ENCODE data around the gene ABCA1.
A peak's percentile ranks its signal among the peaks of the same experiment; 100 is the strongest.
"Not testable (repeated sequence)": the region's sequence is repeated elsewhere in the genome, so short reads cannot be mapped to it uniquely, and the experiment has no call there.

The ABCA1 gene

DNA sequence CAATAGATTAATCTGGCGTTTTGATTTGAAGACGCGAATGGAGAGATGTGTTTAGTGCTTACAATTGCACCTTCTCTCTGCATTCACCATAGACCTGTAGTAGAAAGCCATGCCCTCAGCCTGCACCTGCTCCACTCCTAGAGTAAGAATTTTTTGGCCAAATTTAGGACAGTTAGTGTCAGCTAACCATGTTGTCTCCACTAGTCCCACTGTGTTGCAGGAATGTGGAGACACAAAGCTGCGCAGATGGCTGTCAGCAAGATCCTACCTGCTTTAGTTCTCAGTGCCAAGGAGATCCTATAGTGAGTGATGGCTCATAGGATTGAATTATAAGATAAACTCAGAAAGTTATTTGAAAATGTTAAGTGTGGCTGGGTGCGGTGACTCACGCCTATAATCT lies 35.1 kb upstream of the ABCA1 start:
- H3K36me3 Mint-ChIP-seq (ENCODE audit: low read depth): no peaks in the 10 kb centered on the region
- H3K27ac Mint-ChIP-seq: no peak overlapping the region
- peaks cover 15% of the 10 kb centered on the region for H3K4me1 Mint-ChIP-seq (ENCODE audit: low read depth)
- DNase-seq (ENCODE audit: low spot score): no peak
- H3K4me3 Mint-ChIP-seq: no peak overlapping the region
- no peaks in the 10 kb centered on the region for H3K9me3 Mint-ChIP-seq
- H3K27me3 Mint-ChIP-seq (ENCODE audit: low read depth): peaks cover 2% of the 10 kb centered on the region

GRCh38 chr9:104961701-104962359 lies 33.9 kb upstream of the ABCA1 start:
- Mint-ChIP-seq H3K4me1 (ENCODE audit: low read depth) (peaks cover 13% of the 10 kb centered on the region), H3K27ac (no peak overlapping the region)

DNA sequence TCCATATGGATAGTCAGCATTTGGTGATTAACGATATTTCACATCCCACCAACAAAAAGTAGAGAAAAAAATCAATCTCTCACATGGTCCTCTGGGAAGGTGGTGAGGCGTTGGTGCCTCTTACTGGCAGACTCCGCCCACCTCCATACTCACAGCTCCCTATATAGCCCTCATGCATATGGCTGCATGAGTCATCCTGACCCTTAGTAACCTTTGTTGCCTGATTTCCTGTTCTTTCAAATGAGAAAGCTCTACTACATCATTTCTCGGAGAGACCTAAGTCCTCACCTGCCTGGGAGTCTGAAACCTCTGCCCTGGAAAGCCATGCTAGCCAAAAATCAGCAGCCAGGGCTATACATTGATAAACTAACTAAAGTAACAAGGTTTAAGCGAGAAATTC lies 33.3 kb upstream of the ABCA1 start:
- no peaks in the 10 kb centered on the region for H3K36me3 Mint-ChIP-seq (ENCODE audit: low read depth)
- H3K4me3 Mint-ChIP-seq: no peak overlapping the region
- H3K27ac Mint-ChIP-seq: peak overlapping the region; percentile 2
- peaks cover 2% of the 10 kb centered on the region for H3K27me3 Mint-ChIP-seq (ENCODE audit: low read depth)
- peaks cover 13% of the 10 kb centered on the region for H3K4me1 Mint-ChIP-seq (ENCODE audit: low read depth)
- peak; percentile 54 for DNase-seq (ENCODE audit: low spot score)
- H3K9me3 Mint-ChIP-seq: no peaks in the 10 kb centered on the region

More at GRCh38 chr9:104961701-104962359, 33.9 kb upstream of the ABCA1 start:
- no peak for DNase-seq (ENCODE audit: low spot score)
- Mint-ChIP-seq H3K9me3 (no peaks in the 10 kb centered on the region), H3K4me3 (no peak overlapping the region), H3K27me3 (ENCODE audit: low read depth) (peaks cover 2% of the 10 kb centered on the region), H3K36me3 (ENCODE audit: low read depth) (no peaks in the 10 kb centered on the region)

DNA sequence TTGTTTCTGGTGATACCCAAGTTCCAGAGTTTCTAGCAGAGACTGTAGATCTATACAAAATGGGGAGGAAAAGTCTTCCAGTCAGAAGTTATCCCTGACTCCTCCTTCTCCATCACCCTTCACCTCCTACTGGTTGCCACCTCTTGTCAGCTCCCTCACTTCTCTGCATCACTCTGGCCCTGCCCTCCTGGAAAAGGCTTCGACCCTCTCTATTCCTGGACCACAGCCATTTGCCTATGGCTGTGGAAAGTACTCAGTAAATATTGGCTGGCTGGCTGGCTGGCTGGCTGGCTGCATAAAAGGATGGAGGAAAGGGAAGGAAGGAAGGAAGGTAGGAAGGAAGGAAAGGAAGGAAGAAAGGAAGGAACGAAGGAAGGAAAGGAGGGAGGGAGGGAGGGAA lies 32.7 kb upstream of the ABCA1 start:
- H3K4me1 Mint-ChIP-seq (ENCODE audit: low read depth): peaks cover 13% of the 10 kb centered on the region
- no peak overlapping the region for H3K27ac Mint-ChIP-seq
- H3K27me3 Mint-ChIP-seq (ENCODE audit: low read depth): peaks cover 2% of the 10 kb centered on the region
- no peaks in the 10 kb centered on the region for H3K9me3 Mint-ChIP-seq
- H3K36me3 Mint-ChIP-seq (ENCODE audit: low read depth): no peaks in the 10 kb centered on the region
- no peak for DNase-seq (ENCODE audit: low spot score)
- H3K4me3 Mint-ChIP-seq: no peak overlapping the region

DNA sequence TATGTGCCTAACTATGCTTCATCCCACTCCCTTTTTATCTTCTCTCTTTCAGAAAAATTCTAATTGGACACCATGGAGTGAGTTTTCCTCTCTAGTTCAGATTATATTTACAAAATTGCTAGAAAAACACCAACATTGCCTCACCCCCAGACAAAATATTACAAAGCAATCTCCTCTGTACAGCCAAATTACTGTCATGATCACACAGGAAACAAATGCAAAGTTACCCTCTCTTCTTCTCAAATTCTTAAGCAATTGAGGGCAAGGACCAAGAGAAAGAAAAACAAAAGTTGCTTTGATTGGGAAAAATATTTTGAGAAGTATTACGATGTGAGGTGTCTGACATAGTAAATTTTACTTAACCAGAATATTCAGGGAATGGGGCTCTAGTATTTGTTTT lies 30.8 kb upstream of the ABCA1 start:
- Mint-ChIP-seq H3K27me3 (ENCODE audit: low read depth) (peaks cover 4% of the 10 kb centered on the region), H3K36me3 (ENCODE audit: low read depth) (no peaks in the 10 kb centered on the region), H3K4me1 (ENCODE audit: low read depth) (peaks cover 13% of the 10 kb centered on the region), H3K27ac (no peak overlapping the region), H3K9me3 (no peaks in the 10 kb centered on the region), H3K4me3 (no peak overlapping the region)
- DNase-seq (ENCODE audit: low spot score): no peak

- H3K9me3 Mint-ChIP-seq; H3K36me3 Mint-ChIP-seq (ENCODE audit: low read depth); H3K27me3 Mint-ChIP-seq (ENCODE audit: low read depth); DNase-seq (ENCODE audit: low spot score); H3K27ac Mint-ChIP-seq; H3K4me3 Mint-ChIP-seq: not testable (repeated sequence)
- H3K4me1 Mint-ChIP-seq (ENCODE audit: low read depth): peaks cover 13% of the 10 kb centered on the region
These were observed 30.1 kb upstream of the ABCA1 start for GRCh38 chr9:104958006-104958405.

GRCh38 chr9:104951487-104951886 lies 23.5 kb upstream of the ABCA1 start:
- Mint-ChIP-seq H3K4me3 (no peak overlapping the region), H3K9me3 (no peaks in the 10 kb centered on the region), H3K27me3 (ENCODE audit: low read depth) (peaks cover 5% of the 10 kb centered on the region), H3K4me1 (ENCODE audit: low read depth) (no peaks in the 10 kb centered on the region), H3K36me3 (ENCODE audit: low read depth) (no peaks in the 10 kb centered on the region), H3K27ac (no peak overlapping the region)
- DNase-seq (ENCODE audit: low spot score): no peak

- Mint-ChIP-seq H3K27ac (no peak overlapping the region), H3K27me3 (ENCODE audit: low read depth) (peaks cover 5% of the 10 kb centered on the region), H3K4me1 (ENCODE audit: low read depth) (no peaks in the 10 kb centered on the region), H3K4me3 (no peak overlapping the region), H3K36me3 (ENCODE audit: low read depth) (no peaks in the 10 kb centered on the region), H3K9me3 (no peaks in the 10 kb centered on the region)
- no peak for DNase-seq (ENCODE audit: low spot score)
These were observed 22.9 kb upstream of the ABCA1 start for GRCh38 chr9:104950838-104951237.

DNA sequence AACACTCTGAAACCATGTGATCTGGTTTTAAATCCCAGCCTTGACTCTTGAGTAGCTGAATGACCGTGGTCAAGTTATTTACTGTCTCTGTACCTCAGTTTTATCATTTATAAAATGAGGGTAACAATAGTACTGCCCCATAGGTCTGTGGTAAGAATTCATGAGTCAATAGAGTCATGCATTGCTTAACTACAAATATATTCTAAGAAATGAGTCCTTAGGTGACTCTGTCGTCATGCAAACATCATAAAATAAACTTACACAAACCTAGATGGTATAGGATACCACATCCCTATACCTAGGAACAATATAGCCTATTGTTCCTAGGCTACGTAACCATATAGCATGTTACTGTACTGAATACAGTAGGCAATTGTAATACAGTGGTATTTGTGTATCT lies 20.3 kb upstream of the ABCA1 start:
- H3K27ac Mint-ChIP-seq: no peak overlapping the region
- no peaks in the 10 kb centered on the region for H3K4me1 Mint-ChIP-seq (ENCODE audit: low read depth)
- peaks cover 3% of the 10 kb centered on the region for H3K27me3 Mint-ChIP-seq (ENCODE audit: low read depth)
- no peaks in the 10 kb centered on the region for H3K9me3 Mint-ChIP-seq
- H3K4me3 Mint-ChIP-seq: no peak overlapping the region
- H3K36me3 Mint-ChIP-seq (ENCODE audit: low read depth): no peaks in the 10 kb centered on the region
- no peak for DNase-seq (ENCODE audit: low spot score)

DNA sequence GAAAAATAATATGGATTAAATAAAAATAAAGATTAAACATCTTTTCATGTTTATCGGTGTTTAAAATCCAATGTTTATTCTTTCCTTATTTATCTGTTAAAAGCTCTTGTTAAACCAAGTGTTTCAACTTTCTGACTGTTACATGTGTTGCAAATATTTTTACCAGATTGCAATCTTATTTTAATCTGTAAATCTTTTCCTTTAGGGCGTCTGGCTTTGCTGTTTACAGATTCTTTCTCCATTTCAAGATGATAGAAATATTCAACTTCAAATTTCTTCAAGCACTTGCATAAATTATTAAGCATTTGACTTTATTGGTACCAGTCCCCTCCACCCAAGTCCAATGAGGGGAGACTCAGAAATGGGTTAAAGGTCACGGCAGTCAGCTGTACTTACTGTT lies 16.9 kb upstream of the ABCA1 start:
- no peaks in the 10 kb centered on the region for H3K36me3 Mint-ChIP-seq (ENCODE audit: low read depth)
- H3K4me3 Mint-ChIP-seq: no peak overlapping the region
- no peak for DNase-seq (ENCODE audit: low spot score)
- no peak overlapping the region for H3K27ac Mint-ChIP-seq
- H3K27me3 Mint-ChIP-seq (ENCODE audit: low read depth): peaks cover 4% of the 10 kb centered on the region
- H3K9me3 Mint-ChIP-seq: no peaks in the 10 kb centered on the region
- H3K4me1 Mint-ChIP-seq (ENCODE audit: low read depth): peaks cover 4% of the 10 kb centered on the region

DNA sequence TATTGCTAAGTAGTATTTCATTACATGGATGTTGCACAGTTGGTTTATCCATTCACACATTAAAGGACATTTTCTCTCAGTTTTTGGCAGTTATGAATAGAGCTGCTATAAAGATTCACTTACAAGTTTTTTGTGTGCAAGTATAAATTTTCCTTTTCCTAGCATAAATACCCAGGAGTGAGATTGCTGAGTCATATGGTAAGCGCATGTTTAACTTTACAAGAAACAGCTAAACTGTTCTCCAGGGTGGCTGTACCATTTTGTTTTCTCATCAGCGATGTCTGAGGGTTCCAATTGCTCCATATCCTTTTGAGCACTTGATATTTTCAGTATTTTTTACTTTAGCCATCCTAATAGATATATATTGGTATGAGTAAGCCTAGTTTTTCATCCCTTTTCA lies 16.4 kb upstream of the ABCA1 start:
- Mint-ChIP-seq H3K27ac (no peak overlapping the region), H3K36me3 (ENCODE audit: low read depth) (no peaks in the 10 kb centered on the region), H3K4me1 (ENCODE audit: low read depth) (peaks cover 4% of the 10 kb centered on the region), H3K9me3 (no peaks in the 10 kb centered on the region), H3K4me3 (no peak overlapping the region), H3K27me3 (ENCODE audit: low read depth) (peaks cover 4% of the 10 kb centered on the region)
- no peak for DNase-seq (ENCODE audit: low spot score)

DNA sequence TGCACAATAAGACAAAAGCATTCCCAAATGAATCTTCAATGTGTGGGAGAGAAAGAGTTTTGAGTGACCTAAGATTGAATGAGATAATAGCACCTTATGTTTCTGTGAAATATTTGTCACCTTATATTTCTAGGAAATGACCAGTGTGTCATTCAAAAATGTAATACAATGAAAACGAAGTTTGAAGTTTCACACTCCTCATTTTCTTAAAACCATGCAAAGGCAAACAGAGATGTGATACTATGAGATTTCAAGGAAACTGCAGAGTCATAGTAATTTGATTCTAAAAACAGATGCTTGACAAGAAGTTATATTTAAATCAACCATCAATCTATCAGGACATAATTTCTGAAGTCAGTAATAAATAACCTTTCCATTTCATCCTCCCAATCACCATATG lies 13.6 kb upstream of the ABCA1 start:
- H3K9me3 Mint-ChIP-seq: no peaks in the 10 kb centered on the region
- H3K36me3 Mint-ChIP-seq (ENCODE audit: low read depth): no peaks in the 10 kb centered on the region
- H3K27me3 Mint-ChIP-seq (ENCODE audit: low read depth): peaks cover 4% of the 10 kb centered on the region
- H3K27ac Mint-ChIP-seq: no peak overlapping the region
- H3K4me1 Mint-ChIP-seq (ENCODE audit: low read depth): peaks cover 4% of the 10 kb centered on the region
- DNase-seq (ENCODE audit: low spot score): no peak
- H3K4me3 Mint-ChIP-seq: no peak overlapping the region

- peaks cover 3% of the 10 kb centered on the region for H3K4me1 Mint-ChIP-seq (ENCODE audit: low read depth)
- peaks cover 12% of the 10 kb centered on the region for H3K27me3 Mint-ChIP-seq (ENCODE audit: low read depth)
- no peaks in the 10 kb centered on the region for H3K36me3 Mint-ChIP-seq (ENCODE audit: low read depth)
- no peak overlapping the region for H3K4me3 Mint-ChIP-seq
- no peaks in the 10 kb centered on the region for H3K9me3 Mint-ChIP-seq
- DNase-seq (ENCODE audit: low spot score): no peak
- no peak overlapping the region for H3K27ac Mint-ChIP-seq
These were observed 8.3 kb upstream of the ABCA1 start for GRCh38 chr9:104936291-104936690.

- H3K27ac Mint-ChIP-seq; DNase-seq (ENCODE audit: low spot score); H3K36me3 Mint-ChIP-seq (ENCODE audit: low read depth); H3K9me3 Mint-ChIP-seq; H3K4me3 Mint-ChIP-seq; H3K4me1 Mint-ChIP-seq (ENCODE audit: low read depth): not testable (repeated sequence)
- H3K27me3 Mint-ChIP-seq (ENCODE audit: low read depth): peaks cover 14% of the 10 kb centered on the region
These were observed 7.5 kb upstream of the ABCA1 start for GRCh38 chr9:104935501-104935810.

DNA sequence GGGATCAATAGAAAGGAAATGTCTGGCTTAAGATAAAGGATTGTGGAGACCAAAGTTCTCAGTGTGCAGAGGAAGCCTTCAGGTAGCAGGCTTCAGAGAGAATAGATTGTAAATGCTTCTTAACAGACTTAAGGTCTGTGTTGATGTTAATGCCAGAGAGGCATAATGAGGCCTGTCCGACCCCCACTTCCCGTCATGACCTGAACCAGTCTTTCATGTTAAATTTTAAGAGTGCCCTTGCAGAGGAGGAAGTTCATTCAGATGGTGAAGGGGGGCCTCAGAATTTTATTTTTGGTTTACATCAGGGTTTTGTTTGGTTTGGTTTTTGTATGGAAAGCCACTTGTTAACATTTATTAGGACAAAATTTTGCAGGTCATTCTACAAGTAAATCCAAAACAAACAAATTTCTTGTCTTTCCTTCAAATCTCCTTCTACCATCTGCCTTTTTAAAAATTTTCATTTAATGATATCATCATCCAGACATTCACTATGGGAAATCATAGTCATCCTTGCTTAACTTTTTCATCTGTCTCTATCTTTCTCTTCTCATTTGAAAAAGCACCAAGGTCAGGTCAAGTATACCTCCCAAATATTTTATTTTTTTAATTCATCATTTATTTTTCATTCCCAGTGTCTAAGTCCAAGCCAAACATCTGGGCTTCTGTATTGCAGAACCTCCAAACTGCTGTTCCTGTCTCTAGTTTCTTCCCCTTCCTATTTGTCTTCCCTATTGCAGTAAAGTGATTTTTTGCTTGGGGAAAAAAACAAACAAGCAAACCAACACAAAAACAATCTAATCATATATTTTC lies 6.9 kb upstream of the ABCA1 start:
- H3K36me3 Mint-ChIP-seq (ENCODE audit: low read depth): no peaks in the 10 kb centered on the region
- H3K4me3 Mint-ChIP-seq: no peak overlapping the region
- no peaks in the 10 kb centered on the region for H3K4me1 Mint-ChIP-seq (ENCODE audit: low read depth)
- no peak for DNase-seq (ENCODE audit: low spot score)
- no peaks in the 10 kb centered on the region for H3K9me3 Mint-ChIP-seq
- no peak overlapping the region for H3K27ac Mint-ChIP-seq
- peaks cover 18% of the 10 kb centered on the region for H3K27me3 Mint-ChIP-seq (ENCODE audit: low read depth)

Data from T-helper 2 cell treated with Interferon-gamma antibody and Interleukin-4, amounts not matched to agents 5 μg/mL and 100 μg/mL, for 36 hours (primary cell).